HCEC 1CT (cell line): ENCODE results near the gene NCOA1.
"Not testable (repeated sequence)": the region's sequence is repeated elsewhere in the genome, so short reads cannot be mapped to it uniquely, and the experiment has no call there.

ENCODE experiments used
- DNase-seq: peaks from one replicate; pipeline ENCODE4 v3.0.0-alpha.2; 2017

Gene NCOA1

DNA sequence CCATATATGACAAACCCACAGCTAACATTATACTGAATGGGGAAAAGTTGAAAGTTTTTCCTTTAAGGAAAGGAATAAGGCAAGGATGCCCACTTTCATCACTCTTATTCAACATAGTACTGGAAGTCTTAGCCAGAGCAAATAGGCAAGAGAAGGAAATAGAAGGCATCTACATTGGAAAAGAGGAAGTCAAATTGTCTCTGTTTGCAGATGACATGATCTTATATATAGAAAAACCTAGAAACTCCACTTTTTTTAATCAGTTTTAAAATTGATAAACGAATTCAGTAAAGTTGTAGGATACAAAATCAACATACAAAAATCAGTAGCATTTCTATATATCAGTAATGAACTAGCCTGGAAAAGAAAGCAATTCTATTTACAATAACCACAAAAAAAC lies 90.9 kb downstream of the NCOA1 start:
- DNase-seq = not testable (repeated sequence)

DNA sequence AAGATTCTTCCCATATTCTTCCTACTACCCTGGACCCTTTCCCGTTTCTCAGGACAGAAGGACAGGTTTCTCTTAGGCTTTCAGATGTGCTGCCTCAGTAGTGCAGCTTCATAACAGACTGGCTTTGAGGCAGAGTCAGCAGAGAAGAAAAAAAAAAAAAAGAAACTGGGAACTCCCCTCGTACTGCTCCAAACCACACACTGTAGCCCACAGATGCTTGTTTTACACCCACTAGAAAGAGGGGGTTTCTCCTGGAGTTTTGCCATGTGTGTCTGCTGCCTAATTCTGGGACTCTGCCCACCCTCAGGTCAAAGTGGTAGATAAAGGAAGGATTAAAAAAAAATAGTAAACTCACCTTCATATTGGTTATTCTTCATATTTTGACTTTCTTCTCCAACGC lies 95.9 kb downstream of the NCOA1 start:
- no peak for DNase-seq

DNA sequence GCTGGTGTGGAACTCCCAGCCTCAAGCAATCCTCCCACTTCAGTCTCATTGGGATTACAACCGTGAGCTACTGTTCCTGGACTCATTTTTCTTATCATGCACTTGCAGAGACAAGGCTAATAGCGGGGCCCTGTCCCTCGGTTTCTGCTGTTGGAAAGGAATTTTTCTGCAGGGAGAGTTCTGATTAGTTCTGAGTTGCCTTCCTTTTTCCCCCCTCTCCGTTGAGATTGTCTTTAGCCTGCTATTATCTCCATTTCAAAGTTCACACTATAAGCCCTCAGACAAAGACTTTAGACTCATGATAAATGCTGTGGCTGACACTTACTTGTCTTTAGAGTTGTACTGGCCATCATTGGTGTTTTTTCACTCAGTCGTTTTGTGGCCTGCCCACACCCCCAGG lies 97.2 kb downstream of the NCOA1 start:
- no peak for DNase-seq

DNA sequence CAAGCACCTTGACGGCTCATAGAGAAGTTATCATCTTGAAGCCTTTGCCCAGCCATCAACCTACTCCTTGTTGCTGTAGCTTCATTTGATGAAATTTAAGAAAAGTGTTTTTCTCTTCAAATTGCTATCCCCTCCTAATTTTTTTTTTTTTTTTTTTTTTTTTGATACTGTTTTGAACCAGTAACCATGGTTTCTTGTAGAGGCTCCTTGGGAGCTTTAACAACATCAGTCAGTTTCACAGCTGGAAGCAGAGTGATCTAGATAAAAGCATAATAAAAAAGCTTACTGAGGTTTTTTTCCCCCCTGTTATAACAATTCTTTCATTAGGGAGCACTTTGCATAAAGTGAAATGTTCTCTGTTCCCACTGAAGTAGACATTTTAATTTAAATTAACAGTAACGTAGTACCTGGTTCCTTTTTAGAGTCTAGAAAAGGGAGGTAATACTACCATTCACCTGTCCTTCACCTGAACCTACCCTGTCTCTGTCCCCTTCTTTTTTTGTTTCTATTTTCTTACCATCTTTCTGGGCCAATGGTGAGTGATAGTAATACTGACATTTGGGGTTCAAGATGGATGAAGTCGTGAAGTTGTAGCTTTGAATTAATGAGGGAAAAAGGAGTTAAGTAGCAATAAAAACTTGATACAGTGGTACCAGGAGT lies 101.5 kb downstream of the NCOA1 start:
- DNase-seq = no peak

DNA sequence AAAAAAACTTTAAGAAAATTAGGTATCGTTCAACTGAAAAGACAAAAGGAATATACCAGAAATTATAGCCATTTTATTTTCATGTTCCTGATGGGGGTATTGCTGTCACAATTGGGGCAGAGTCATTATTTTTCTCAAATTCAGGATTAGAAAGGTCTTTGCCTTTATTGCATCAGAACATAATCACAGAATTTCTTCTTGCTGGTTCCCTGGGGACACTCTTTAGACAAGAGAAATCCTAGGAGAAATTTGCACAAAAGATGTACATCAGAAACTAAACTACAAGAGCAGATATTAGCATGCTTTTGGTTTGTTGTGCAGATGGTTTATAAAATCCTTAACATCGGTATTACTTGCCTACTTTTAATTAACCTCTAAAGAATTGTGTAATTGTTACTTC lies 103.2 kb downstream of the NCOA1 start:
- no peak for DNase-seq

DNA sequence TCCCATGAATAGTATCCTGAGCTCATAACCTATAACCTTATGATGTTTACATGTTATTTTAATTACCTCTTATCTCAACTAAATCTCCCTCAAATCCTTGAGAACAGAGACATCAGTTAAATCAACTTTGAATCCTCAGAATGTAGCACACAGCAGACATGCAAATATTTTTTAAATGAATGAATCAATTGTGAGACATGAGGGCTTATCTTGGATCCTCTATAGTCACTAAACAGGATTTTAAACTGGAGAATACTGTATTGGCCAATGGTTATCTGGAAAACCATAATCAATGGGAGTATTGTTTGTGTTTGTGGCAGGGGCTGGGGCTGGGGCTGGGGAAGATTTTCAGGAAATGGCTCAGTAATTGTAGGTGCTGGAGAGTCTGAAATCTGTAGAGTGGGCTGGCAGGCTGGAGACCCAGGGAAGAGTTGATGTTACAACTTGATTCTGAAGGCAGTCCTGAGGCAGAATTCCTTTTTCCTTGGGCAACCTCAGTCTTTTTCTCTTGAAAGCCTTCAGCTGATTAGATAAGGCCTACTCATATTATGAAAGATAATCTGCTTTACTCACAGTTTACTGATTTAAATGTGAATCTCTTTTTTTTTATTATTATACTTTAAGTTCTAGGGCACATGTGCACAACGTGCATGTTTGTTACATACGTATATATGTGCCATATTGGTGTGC lies 106.3 kb downstream of the NCOA1 start:
- no peak for DNase-seq

DNA sequence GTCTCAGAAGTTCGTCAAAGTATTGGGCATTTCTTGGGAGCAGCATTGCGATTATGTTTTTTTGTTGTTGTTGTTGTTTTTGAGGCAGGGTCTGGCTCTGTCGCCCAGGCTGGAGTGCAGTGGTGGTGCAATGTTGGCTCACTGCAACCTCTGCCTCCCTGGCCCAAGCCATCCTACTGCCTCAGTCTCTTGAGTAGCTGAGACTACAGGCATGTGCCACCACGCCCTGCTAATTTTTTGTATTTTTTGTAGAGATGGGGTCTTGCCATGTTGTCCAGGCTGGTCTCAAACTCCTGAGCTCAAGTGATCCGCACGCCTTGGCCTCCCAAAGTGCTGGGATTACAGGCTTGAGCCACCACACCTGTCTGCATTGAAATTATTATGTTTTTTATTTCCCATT lies 109.1 kb downstream of the NCOA1 start:
- not testable (repeated sequence) for DNase-seq

DNA sequence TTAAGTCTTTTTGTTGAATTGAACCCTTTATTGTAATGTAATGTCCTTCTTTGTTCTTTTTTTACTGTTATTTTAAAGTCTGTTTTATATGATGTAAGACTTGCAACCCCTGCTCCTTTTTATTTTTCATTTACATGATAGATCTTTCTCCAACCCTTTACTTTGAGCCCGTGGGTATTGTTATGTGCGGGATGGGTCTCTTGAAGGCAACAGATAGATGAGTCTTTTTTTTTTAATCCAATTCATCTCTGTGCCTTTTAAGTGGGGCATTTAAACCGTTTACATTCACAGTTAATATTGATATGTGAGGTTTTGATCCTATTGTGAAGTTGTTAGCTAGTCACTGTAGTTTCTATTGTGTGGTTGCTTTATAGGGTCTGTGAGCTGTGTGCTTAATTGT lies 120.6 kb downstream of the NCOA1 start:
- DNase-seq = no peak

DNA sequence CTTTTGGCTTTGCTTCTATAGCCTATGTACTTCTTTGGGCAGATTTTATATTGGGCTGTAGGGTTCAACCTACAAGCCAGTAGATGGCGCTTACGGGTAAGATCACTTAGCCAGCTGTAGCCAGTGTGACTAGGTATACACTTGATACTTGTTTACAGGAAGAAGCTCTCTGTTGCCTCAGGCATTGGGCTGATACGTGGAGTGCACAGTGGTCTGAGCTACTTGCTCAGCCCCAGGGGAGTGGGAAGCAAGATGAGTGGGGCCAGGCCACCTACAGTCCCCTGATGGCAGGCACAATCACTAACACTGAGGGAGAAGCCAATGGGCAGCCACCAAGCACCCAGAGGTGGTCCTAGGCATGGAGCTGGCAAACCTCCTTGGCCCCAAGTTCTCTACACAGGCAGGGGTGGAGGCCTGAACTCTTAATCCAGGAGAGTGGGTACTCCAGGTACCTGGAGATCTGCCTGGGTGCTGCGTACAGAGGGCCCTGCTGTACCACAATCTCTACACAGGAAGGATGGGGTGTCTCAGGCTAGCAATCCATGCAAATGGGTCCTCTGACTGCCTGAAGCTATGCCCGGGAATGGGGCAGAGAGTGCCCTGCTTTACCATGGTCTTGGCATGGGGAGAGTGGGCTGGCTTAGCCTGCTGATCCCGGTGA lies 122.2 kb downstream of the NCOA1 start:
- peak; percentile 83 for DNase-seq

DNA sequence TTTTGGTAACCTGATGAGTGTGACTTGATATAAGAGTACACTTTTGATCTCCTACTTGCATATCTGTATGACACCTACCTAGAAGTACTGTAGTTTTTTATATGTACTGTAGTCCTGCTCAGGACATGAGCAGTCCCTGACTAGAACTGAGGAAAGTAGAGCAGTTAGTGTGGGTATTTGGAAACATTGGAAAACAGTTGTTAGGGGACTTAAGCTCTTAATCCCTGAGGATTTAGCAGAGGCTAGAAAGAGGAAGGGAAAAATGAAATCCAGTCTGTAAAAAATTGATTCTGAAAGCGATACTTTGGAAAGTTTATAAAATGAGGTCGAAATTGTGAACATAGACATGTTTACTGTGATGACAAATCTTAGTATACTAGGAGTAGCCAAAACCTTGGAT lies 125.6 kb downstream of the NCOA1 start:
- no peak for DNase-seq

DNA sequence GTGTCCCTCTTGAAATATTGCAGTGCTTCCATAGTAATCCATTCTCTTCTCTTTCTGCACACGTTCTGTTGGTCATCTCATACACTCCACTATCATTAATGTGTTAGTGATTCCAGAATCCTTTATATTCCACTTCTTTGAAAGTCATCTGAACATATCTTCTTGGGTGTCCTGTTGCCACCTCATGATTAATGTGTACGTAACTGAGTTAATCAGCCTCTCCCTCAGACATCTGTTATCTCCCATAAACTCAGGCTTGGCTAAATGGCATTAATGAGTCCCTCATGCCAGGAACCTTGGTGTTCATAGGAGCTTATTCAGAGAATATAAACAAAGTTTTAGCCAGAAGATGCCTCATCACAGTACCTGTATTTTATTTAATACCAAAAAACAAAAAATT lies 126.4 kb downstream of the NCOA1 start:
- no peak for DNase-seq

DNA sequence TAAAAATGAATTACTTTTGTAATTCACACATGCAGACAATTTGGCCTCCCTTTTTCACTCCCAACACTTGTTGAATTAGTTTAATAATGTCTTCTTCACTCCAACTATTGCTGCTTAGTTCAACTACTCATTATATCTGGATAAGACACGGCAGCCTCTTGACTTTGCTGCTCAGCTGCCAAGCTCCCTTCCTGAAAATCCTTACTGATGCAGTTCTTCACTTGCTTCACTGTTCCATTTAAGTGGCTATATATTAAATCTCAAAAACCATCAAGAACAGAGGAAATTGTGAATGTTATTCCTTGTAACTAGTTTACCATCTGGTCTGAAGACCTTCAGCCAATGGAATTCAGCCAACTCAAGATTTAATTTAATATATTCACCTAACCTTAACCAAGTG lies 127.1 kb downstream of the NCOA1 start:
- DNase-seq = no peak

DNA sequence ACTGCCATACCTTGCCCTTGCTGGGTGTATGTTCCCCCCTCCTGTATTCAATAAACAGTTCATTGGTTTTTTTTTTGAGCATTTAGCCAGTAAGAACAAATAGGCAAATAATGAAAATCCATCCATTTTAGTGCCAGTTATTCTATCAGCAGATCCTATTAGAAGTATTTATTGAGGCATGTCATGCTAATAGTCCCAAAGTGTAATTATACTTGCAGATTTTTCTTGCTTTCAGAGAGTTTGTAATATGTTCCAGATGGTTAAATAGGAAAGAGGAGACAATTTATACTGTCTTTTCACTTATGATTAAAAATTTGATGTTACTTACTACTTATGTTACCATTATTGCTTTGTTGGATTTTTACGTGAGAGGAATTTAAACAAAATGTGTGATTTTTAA lies 127.6 kb downstream of the NCOA1 start:
- no peak for DNase-seq

DNA sequence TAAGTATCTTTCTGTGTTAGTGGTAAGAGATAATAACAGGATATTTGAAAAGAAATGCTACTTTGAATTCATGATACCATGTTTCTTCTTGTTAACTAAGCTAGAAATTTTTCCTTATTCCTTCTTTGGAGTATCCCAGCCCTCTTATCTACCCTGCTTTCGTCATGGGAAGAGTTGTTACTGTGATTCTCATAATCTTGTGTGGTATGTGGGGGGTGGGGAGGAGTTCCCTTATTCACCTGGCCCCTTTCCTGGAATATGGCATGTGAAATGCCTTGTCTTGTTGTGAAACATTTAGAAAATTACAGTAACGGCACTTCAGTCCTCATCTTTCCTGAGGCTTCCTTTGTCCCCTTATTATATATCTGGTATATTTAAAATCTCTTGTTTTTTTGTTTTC lies 129.9 kb downstream of the NCOA1 start:
- no peak for DNase-seq

DNA sequence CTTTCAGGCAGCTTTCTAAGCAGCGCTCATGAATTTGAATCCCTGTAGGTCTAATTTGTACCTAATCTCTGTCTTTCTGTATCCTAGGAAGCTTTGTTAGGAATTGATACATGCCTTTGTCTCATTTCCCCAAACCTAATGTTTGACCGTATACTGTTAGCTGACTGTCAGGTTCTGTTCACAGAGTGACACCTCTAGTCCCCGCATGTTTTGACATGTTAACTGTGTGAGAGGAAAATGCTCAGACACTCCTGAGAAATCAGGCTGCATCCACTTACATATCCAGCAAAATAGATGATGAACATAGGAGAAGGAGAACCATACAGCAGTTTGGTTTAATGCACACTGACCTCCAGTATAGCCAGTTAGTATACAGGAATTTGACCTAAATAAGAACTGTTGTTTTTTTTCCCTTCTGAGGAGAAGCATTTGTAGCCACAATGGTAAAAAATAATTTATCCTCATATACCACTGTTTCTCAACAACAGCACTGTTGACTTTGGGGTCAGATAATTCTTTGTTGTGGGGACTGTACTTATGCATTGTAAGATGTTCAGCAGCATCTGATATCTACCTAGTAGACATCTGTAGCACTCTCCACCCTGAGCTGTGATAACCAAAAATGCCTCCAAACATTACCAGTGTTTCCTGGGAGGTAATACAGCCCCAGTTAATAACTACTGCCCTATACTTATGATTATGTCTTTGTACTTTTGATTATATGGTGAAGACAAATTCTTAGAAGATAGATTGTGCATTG lies 130.9 kb downstream of the NCOA1 start:
- no peak for DNase-seq

DNA sequence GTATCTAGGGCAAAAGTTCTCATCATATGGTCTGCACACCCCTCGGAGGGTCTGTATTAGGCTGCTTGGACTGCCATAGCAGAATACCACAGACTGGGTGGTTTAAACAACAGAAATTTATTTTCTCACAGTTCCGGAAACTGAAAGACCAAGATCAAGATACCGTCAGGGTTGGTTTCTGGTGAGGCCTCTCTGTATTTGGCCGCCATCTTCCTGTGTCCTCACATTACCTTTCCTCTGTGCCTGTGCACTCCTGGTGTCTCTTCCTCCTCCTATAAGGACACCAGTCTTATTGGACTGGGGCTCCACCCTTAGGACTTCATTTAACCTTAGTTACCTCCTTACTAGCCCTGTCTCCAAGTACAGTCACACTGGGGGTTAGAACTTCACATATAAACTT lies 132.5 kb downstream of the NCOA1 start:
- no peak for DNase-seq

DNA sequence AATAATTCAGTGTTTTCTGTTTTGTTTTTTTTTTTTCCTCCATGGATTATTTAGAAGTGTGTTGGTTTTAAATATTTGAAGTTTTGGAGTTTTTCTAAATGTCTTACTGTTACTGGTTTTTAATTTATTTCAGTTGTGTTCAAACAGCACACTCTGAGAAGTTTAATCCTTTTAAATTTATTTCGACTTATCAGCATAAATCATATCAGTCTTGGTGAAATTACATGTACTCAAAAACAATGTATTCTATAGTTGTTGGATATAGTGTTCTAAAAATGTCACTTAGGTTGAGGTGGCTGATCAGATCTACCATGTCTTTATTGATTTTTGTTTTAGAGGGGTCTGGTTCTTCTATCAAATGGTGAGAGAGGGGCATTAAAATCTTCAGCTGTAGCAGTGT lies 134.7 kb downstream of the NCOA1 start:
- no peak for DNase-seq

DNA sequence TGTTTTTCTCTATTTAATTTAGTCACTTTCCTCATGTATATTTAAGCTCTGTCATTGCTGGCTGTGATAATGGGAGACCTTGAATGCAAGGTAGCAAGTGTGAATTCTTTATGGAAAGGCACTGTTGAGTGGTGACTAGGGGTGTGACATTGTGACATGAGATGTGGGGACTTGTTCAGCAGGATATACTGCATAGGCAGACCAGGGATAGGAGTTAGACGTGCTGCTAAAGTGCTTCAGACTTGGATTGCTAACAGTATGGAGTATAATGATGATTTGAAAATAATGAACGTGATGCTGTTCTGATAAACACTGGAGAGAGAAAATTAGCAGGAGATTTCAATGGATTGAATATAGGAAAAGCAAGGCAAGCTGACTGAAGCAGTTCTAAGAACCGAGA lies 135.1 kb downstream of the NCOA1 start:
- no peak for DNase-seq

DNA sequence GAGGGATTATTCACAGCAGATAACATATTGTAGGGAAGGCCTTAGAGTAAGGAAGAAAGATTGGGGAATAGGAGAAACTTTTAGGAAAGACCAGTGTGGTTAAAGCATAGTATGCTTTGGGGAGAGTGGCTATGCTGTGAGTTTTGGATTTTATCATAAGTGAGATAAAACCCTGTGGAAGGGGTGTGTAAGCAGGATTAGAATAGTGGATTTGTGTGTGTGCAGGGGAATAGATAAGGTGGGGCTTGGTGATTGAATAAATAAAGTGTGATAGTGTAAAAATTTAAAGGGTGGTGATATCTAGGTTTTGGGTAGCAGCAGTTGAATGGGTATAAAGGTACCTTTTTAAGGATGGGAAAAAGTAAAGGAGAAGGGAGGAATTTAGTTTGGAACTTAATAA lies 137.7 kb downstream of the NCOA1 start:
- DNase-seq = no peak

DNA sequence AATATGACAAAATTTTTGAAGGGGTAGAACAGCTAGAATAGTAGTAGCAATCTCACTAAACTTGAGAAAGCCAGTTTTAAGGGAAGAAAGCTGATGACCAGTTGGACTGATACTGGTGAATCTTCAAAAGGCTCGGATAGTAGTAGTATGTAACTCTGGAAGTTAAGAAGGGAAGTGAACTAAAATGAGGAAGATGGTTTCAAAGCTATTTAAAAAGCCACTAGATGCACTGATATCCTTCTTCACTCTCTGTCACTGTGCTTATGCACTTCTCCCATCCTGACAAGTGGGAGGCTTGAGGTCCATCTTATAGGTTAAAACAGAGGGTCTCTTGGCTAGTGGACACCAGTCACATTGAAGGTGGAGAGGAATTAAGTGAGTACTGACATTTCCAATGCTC lies 141.1 kb downstream of the NCOA1 start:
- DNase-seq = no peak

DNA sequence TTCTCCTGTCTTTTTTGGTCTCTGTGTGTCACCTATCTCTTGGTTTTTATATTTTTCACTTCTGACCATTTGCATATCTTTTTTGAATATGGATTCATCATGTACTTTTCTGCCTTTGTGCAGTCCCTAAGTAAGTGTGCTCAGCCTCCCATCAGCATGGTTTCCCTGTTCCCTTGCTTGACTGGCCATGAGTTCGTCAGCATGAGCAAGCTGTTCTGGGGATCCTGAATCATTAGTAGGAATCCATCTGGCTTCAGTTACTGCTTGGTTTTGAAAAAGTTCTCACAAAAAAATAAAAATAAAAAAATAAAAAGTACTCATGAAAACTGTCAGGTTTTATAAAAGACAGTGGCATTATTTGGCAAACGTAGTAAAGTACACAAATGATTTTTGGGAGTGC lies 144.1 kb downstream of the NCOA1 start:
- peak; percentile 24 for DNase-seq

DNA sequence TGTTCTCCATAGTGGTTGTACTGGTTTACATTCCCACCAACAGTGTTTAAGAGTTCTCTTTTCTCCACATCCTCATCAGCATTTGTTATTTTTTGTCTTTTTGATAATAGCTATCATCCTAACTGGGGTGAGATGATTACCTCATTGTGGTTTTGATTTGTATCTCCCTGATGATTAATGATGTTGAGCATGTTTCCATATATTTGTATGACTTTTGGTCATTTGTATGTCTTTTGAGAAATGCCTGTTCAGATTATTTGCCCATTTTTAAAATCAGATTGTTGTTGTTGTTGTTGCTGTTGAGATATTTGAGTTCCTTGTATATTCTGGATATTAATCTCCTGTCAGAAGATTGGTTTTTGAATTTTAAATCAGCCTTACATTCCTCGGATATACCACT lies 147.5 kb downstream of the NCOA1 start:
- no peak for DNase-seq

DNA sequence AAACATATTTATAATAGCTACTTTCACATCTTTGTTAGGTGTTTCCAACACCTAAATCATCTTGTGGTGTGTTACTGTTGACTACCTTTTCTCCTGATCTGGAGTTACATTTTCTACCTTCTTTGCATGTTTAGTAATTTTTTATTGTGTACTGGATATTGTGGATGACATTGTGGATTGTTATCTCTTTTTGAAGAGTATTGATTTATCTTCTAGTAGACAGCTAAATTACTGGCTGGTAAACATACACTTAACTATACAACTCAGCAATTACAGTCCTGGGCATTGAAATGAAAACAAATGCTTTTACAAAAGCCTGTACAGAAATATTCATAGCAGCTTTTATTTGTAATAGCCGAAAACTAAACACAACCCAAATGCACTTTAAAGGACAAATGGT lies 151.3 kb downstream of the NCOA1 start:
- DNase-seq = no peak

DNA sequence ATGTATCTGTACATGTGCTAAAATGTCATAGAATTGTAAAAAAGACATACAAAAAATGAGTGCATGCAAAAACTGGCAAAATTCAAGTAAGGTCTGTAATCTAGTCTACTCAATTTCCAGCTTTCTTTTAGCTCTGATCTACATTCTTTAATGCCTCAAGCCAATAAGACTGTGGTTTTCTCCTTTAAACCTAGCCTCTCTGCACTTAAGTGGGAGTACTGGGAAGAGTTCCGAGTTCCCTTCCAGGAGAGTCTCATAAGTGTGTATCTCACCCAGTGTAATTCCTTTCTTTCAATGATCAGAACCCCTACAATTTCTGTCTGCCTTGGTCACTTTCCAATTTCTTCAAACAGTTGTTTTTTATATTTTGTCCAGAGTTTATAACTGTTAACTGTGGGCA lies 152.0 kb downstream of the NCOA1 start:
- no peak for DNase-seq
